Neural progenitor cell (in vitro differentiated cells): Measurements from ENCODE around the gene KCNMB2. TPM values are rescaled to one million over a fixed set of nuclear protein-coding genes. Genes with fewer than 3 reads are reported as not detected.

Experiments used
- DNase-seq: peaks from one replicate; pipeline ENCODE4 v3.0.0-alpha.2; 2016; ENCODE audit warnings: low spot score
- H2AFZ ChIP-seq: fragments of 200-600 bp; sonication (generic); replicated peaks from 2 replicates; pipeline ENCODE4 v1.6.1; 2016; ENCODE audit warnings: antibody characterized with exemption
- H3F3A ChIP-seq: fragments of 200-600 bp; sonication (generic); 2 replicates; pipeline ENCODE4 v1.6.1; 2016; ENCODE audit warnings: antibody characterized with exemption, low read depth
- H3K27ac ChIP-seq: fragments of 200-600 bp; sonication (generic); 2 replicates; pipeline ENCODE4 v1.5.1; 2016; ENCODE audit warnings: mild to moderate bottlenecking
- H3K27me3 ChIP-seq: fragments of 200-600 bp; sonication (generic); 2 replicates; pipeline ENCODE4 v1.6.1; 2016; ENCODE audit warnings: mild to moderate bottlenecking, moderate library complexity
- H3K36me3 ChIP-seq: fragments of 200-600 bp; sonication (generic); 2 replicates; pipeline ENCODE4 v1.5.1; 2016
- H3K4me1 ChIP-seq: fragments of 200-600 bp; sonication (generic); 2 replicates; pipeline ENCODE4 v1.6.1; 2016; ENCODE audit warnings: mixed run types
- H3K4me2 ChIP-seq: fragments of 200-600 bp; sonication (generic); 2 replicates; pipeline ENCODE4 v1.6.1; 2016
- H3K4me3 ChIP-seq: fragments of 200-600 bp; sonication (generic); 2 replicates; pipeline ENCODE4 v1.5.1; 2016
- H3K79me2 ChIP-seq: fragments of 200-600 bp; sonication (generic); 2 replicates; pipeline ENCODE4 v1.6.1; 2016; ENCODE audit warnings: low read depth
- H3K9ac ChIP-seq: fragments of 200-600 bp; sonication (generic); 2 replicates; pipeline ENCODE4 v1.6.1; 2016
- H3K9me3 ChIP-seq: fragments of 200-600 bp; sonication (generic); 2 replicates; pipeline ENCODE4 v1.5.1; 2016; ENCODE audit warnings: low read depth
- H4K20me1 ChIP-seq: fragments of 200-600 bp; sonication (generic); 2 replicates; pipeline ENCODE4 v1.6.1; 2016; ENCODE audit warnings: low read depth
- H3K27ac Mint-ChIP-seq: 3 replicates; pipeline ENCODE4 v1.8.0; 2021; ENCODE audit warnings: mixed read lengths
- H3K27me3 Mint-ChIP-seq: 2 replicates; pipeline ENCODE4 v1.8.0; 2022; ENCODE audit warnings: low read depth, mild to moderate bottlenecking, inconsistent platforms, moderate library complexity, mixed read lengths; ENCODE audit not compliant: insufficient read depth
- H3K36me3 Mint-ChIP-seq: 3 replicates; pipeline ENCODE4 v1.8.0; 2021; ENCODE audit warnings: mixed read lengths
- H3K4me1 Mint-ChIP-seq: 3 replicates; pipeline ENCODE4 v1.8.0; 2021; ENCODE audit warnings: mixed read lengths
- H3K4me3 Mint-ChIP-seq: 3 replicates; pipeline ENCODE4 v1.8.0; 2021; ENCODE audit warnings: mild to moderate bottlenecking, moderate library complexity, mixed read lengths
- H3K9me3 Mint-ChIP-seq: 3 replicates; pipeline ENCODE4 v1.8.0; 2020; ENCODE audit warnings: mixed read lengths
- EZH2 ChIP-seq: fragments of 200-600 bp; sonication (generic); IDR thresholded peaks from 2 replicates; pipeline ENCODE4 v1.6.1; 2017; ENCODE audit warnings: antibody characterized with exemption, mild to moderate bottlenecking, moderate library complexity
- EZH2phosphoT487 ChIP-seq: fragments of 200-600 bp; sonication (generic); IDR thresholded peaks from 2 replicates; pipeline ENCODE4 v1.6.1; 2017; ENCODE audit warnings: antibody characterized with exemption
- total RNA-seq: library from RNA; depleted of rRNA; stranded (reverse); fragments of >200 nt; gene quantifications from 2 replicates; pipeline ENCODE4 v1.2.3, GENCODE V29; 2015; ENCODE audit warnings: low replicate concordance
- TF ChIP-seq, protein P1 (sequence below): fragments of 200-600 bp; sonication (generic); IDR thresholded peaks from 2 replicates; pipeline ENCODE4 v1.5.1; 2017; ENCODE audit warnings: antibody characterized with exemption, mild to moderate bottlenecking

Gene KCNMB2
- total RNA-seq, 1 donor from 2014 or later: not detected

- Histone ChIP-seq H3K27ac (no peak overlapping the region), H3F3A (no peaks in the 10 kb centered on the region), H3K36me3 (no peaks in the 10 kb centered on the region), H3K4me3 (no peak overlapping the region), H3K4me2 (no peak overlapping the region), H3K9ac (no peak overlapping the region), H2AFZ (no peak overlapping the region), H3K27me3 (no peaks in the 10 kb centered on the region), H3K79me2 (no peaks in the 10 kb centered on the region), H3K4me1 (peaks cover 5% of the 10 kb centered on the region), H3K9me3 (no peaks in the 10 kb centered on the region), H4K20me1 (no peaks in the 10 kb centered on the region)
- H3K4me3 Mint-ChIP-seq: no peak overlapping the region
- H3K36me3 Mint-ChIP-seq: no peaks in the 10 kb centered on the region
- no peak for DNase-seq
- TF ChIP-seq, protein P1, sequence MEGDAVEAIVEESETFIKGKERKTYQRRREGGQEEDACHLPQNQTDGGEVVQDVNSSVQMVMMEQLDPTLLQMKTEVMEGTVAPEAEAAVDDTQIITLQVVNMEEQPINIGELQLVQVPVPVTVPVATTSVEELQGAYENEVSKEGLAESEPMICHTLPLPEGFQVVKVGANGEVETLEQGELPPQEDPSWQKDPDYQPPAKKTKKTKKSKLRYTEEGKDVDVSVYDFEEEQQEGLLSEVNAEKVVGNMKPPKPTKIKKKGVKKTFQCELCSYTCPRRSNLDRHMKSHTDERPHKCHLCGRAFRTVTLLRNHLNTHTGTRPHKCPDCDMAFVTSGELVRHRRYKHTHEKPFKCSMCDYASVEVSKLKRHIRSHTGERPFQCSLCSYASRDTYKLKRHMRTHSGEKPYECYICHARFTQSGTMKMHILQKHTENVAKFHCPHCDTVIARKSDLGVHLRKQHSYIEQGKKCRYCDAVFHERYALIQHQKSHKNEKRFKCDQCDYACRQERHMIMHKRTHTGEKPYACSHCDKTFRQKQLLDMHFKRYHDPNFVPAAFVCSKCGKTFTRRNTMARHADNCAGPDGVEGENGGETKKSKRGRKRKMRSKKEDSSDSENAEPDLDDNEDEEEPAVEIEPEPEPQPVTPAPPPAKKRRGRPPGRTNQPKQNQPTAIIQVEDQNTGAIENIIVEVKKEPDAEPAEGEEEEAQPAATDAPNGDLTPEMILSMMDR: no peak
- TF ChIP-seq EZH2 (no peak), EZH2phosphoT487 (no peak)
- H3K4me1 Mint-ChIP-seq: peaks cover 4% of the 10 kb centered on the region
- H3K9me3 Mint-ChIP-seq: no peaks in the 10 kb centered on the region
- peaks cover under 1% of the 10 kb centered on the region for H3K27me3 Mint-ChIP-seq
- H3K27ac Mint-ChIP-seq: no peak overlapping the region
Measured at GRCh38 chr3:178773358-178773757, 237.1 kb downstream of the KCNMB2 start.

DNA sequence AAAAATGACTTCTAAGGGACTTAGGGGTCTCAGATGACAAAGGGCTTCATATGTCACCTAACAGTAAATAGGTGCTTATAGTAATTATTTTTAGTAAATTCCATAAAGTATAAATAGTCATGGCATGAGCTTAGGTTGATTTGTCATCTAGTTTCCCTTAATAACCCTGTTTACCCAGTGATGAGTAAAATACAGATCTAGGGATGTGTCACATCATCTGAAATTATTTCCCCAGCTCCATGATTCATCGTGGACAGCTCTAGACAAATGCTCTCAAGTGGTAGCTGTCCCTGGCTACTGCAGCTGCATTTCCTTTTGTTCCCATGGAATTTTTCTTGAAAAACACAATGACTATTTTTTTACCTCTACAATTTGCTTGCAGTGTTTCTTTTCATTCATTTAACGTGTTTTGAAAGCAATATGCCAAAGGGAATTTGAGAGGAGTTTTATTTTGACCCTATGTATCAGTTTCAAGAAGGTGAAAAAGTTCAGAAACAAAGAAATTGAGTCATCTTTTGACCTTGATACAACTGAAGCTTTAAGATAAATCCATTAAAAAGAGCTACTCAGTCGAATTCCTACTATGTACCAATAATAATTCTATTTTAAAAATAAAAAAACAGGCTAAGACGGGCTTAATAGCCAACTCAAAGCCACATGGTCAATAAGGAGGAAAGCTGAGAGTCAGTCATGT, 241.6 kb downstream of the KCNMB2 start:
- Histone ChIP-seq H3K4me1 (no peaks in the 10 kb centered on the region), H3K79me2 (no peaks in the 10 kb centered on the region), H3K9ac (no peak overlapping the region), H3K4me3 (no peak overlapping the region), H3K36me3 (no peaks in the 10 kb centered on the region), H3K27ac (no peak overlapping the region), H2AFZ (no peak overlapping the region), H3K27me3 (no peaks in the 10 kb centered on the region), H3K9me3 (no peaks in the 10 kb centered on the region), H3K4me2 (no peak overlapping the region), H3F3A (no peaks in the 10 kb centered on the region), H4K20me1 (no peaks in the 10 kb centered on the region)
- Mint-ChIP-seq H3K27ac (no peak overlapping the region), H3K27me3 (peaks cover 4% of the 10 kb centered on the region), H3K36me3 (no peaks in the 10 kb centered on the region), H3K9me3 (no peaks in the 10 kb centered on the region), H3K4me3 (no peak overlapping the region), H3K4me1 (no peaks in the 10 kb centered on the region)
- no peak for TF ChIP-seq EZH2phosphoT487
- TF ChIP-seq, protein P1: no peak
- TF ChIP-seq EZH2: no peak
- DNase-seq: no peak

DNA sequence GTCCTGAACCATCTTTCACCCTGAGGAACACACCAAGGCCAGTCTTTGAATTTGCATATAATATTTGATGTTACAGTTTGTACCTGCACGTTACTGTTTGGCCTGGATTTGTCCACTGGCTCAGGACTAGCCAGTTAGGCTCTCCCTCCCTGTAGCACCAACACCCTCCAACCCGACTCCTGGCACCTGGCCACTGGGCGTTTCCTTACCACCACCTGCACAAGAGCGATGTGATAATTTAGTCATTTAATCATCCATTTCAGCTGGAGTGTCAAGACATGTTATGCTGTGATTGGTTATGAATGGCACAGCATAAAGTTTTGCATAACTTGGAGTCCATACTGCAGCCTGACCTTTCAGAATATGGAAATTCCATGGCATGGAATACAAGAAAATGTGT, 242.4 kb downstream of the KCNMB2 start:
- H3K79me2 ChIP-seq: no peaks in the 10 kb centered on the region
- H3K27me3 ChIP-seq: no peaks in the 10 kb centered on the region
- H3K9me3 ChIP-seq: no peaks in the 10 kb centered on the region
- no peak overlapping the region for H2AFZ ChIP-seq
- H3K4me1 ChIP-seq: no peaks in the 10 kb centered on the region
- Mint-ChIP-seq H3K36me3 (no peaks in the 10 kb centered on the region), H3K4me1 (no peaks in the 10 kb centered on the region), H3K27me3 (peaks cover 4% of the 10 kb centered on the region), H3K27ac (no peak overlapping the region), H3K4me3 (no peak overlapping the region), H3K9me3 (no peaks in the 10 kb centered on the region)
- H3K9ac ChIP-seq: no peak overlapping the region
- TF ChIP-seq EZH2phosphoT487: no peak
- TF ChIP-seq EZH2: no peak
- TF ChIP-seq, protein P1: no peak
- no peaks in the 10 kb centered on the region for H3K36me3 ChIP-seq
- no peak overlapping the region for H3K4me3 ChIP-seq
- H3F3A ChIP-seq: no peaks in the 10 kb centered on the region
- H3K27ac ChIP-seq: no peak overlapping the region
- no peak for DNase-seq
- H4K20me1 ChIP-seq: no peaks in the 10 kb centered on the region
- H3K4me2 ChIP-seq: no peak overlapping the region
